Raji (cell line): ENCODE results near the gene FLNB.

Source experiments
- POLR2A ChIP-seq: IDR thresholded peaks from 2 replicates; pipeline ENCODE4 v1.6.1; 2011; ENCODE audit warnings: low read depth, low read length, control low read depth; ENCODE audit not compliant: insufficient read depth

The FLNB gene

DNA sequence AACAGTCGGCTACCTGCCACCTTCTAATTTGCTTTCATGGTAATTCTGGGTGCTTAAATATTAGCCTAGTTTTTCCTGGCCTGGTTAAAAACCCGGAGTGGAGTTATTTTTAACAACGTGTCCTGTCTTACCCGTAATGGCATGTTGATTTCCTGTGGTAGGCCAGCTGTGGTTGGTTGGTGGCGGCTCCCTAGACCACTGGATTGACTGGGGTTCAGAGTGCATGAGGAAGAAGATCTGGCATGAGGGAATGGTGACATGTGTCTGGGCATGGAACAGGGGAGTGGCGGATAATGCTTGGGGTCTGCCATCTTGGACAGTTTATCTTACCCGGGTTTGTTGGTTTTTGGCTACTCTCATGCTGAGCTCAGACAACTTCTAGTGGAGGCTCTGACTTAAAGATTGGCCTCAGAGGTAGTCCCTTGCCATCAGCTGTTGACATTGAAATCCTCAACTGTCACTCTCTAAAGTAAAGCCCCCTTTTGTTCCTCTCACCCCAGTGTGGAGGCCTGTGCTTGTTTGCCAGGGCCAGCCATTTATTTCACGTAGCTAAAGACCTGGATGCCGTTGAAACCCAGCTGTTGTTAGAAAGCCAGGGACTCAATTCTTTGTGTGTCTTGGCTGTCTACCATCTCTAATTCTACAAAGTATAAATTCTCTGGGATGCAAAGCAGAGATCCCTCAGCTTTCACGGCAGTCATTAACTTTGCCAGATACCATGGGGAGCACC is 121.0 kb downstream of the FLNB start:
- no peak for TF ChIP-seq POLR2A

DNA sequence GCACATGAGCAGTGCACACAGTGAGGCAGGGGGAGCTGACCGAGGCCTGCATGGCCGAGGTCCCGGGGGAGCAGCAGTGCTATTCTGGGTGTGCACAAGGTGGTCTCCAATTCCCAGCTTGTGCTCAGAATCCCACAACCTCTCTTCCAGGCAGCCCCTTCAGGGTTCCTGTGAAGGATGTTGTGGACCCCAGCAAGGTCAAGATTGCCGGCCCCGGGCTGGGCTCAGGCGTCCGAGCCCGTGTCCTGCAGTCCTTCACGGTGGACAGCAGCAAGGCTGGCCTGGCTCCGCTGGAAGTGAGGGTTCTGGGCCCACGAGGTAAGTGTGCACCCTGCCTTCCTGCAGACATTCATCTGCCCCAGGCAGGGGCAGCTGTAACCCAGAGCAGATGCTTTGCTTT is 122.4 kb downstream of the FLNB start:
- TF ChIP-seq POLR2A: no peak

DNA sequence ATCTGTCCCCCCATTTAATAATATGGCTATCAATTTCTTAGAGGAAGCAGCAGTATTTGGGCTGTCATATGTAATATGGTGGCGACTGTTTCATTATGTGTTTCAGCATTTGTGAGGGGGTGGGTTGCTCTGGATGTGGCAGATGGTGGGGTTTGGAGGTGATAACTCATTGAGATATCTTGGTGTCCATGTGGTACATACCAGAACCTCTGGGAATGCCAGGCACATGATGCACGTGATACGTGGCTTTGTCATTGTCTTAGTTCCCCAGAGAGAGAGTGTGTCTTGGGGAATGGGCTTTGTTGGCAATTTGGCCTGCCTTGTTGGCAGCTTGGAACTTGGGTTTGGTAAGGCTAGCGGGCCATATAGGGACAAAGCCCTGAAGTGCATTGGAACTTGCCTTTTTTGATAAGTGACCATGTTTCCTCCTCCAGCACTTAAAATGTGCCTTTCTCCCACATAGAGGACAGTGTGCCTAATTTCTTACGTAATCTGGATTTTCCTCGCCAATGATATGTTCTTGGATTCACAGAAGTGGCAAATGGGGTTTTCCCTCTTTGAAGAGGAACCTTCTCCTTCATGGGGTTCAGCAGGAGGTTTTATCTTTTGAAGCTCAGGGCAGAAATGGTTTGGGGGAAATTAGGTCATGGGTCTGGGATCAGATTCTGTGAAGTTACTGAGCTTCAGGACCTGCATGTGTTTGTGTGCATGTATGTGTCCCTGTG is 123.0 kb downstream of the FLNB start:
- TF ChIP-seq POLR2A: no peak

DNA sequence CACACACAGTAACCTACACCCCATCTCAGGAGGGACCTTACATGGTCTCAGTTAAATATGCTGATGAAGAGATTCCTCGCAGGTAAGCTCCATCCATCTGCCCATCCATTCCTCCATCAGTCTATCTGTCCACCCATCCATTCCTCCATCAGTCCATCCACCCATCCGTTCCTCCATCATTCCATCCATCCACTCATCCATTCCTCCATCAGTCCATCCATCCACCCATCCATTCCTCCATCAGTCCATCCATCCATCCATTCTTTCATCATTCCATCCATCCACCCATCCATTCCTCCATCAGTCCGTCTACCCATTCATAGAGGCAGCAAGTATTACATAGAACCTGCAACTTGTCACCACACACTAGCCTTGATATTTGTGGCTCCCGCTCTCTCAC is 124.6 kb downstream of the FLNB start:
- no peak for TF ChIP-seq POLR2A

DNA sequence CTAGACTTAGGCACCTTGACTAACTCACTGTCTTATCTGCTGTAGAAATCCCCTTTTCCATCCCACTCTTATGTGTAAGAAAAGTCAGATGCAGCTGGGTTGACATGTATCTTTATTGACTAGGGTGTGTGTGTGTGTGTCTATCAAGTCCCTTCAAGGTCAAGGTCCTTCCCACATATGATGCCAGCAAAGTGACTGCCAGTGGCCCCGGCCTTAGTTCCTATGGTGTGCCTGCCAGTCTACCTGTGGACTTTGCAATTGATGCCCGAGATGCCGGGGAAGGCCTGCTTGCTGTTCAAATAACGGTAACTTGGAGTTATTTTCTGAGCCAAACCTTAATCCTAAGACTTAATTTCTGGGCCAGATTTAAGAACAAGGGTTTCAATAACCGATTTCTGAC is 126.2 kb downstream of the FLNB start:
- TF ChIP-seq POLR2A: no peak

DNA sequence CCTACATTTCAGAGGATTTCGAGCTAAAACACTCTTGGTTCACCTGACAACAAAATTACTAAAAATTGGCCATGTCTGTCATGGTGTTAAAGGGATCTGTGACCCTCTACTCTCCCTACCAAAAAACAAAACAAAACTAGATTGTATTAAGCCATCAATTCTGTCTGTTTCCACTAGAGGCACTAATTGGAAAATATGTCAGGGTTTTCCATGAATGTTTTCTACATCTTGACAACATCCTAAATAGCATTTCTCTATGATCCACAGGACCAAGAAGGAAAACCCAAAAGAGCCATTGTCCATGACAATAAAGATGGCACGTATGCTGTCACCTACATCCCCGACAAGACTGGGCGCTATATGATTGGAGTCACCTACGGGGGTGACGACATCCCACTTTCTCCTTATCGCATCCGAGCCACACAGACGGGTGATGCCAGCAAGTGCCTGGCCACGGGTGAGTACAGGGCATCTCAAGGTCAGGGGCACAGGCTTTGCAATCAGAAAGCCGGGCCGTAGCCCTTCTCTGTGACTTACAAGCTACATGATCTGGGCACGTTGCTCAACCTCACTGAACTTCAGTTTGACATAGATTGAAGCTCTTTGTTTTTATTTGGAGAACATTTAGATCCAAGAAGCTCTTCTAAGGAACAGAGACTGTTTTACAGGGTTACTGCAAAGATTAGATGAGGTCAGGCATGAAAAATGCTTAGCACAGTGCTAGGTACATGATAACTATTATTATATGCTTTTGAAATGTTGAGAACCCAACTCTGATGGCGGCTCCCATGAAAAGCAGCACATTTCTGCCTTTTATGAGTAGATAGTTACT is 127.7 kb downstream of the FLNB start:
- no peak for TF ChIP-seq POLR2A

DNA sequence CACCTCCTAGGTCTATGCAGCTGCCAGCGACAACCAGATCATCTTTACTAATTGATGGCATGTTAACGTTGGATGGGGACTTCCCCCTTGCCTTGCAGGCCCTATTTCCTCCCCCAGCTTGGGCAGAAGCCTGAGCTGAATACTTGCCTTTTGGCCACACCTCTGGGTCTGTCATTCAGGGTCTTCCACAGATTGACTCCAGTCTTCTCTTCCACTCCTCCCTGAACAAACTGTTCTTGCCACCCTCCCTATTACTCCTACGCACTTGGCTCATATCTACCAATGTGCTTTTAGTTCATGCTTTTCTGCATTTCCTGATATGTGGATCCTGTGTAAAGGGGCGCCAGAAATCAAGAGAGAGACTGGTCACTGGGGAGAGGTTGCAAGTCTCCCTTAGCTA is 129.1 kb downstream of the FLNB start:
- no peak for TF ChIP-seq POLR2A

DNA sequence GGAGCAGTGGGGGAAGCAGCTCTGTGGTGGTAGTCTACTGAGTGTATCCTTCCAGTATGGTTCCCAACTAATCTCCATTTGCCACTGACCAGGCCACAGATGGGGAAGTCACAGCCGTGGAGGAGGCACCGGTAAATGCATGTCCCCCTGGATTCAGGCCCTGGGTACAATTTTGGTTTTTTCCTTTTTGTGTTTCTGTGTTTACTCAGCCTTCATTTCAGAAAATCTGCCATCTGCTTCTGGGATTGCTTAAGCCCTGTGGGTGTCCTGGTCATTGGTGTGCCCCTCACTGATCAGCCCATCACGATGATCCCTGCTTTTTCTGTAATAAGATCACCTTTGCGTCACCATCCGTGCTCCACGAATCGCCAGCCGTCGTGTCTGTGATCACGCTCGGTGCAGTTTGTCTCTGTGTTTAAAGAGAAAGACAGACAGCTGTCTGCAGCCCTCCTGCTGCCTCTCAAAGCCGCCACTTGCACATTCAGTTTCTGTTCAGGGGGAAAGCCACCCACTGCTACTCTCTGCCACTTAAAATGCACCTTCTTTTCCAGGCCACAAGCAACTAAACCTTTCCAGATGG is 133.6 kb downstream of the FLNB start:
- TF ChIP-seq POLR2A: no peak

DNA sequence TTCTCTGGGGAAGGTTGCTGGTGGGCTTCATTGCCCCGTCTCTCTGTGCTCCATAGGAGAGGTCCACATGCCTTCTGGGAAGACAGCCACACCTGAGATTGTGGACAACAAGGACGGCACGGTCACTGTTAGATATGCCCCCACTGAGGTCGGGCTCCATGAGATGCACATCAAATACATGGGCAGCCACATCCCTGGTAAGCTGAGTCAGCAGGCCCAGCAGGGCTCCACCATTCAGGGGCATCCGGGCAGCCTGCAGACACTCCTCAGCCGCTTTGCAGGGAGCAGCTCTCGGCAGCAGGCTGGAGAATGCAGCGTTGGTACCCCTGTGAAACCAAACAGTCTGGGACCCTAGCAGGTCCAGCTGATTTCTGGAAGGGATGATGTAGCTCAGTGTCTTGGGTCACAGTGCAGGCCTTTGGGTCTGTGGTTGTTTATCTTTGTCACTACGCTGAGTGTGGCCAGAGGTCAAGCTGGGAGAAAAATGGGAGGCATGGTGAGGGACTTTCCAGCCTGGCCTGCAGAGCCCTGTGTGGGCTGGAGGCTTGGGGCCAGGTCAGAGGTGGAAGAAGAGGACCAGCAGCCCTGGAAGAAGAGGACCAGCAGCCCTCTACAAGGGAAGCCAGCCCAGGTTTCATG is 135.3 kb downstream of the FLNB start:
- TF ChIP-seq POLR2A: no peak

DNA sequence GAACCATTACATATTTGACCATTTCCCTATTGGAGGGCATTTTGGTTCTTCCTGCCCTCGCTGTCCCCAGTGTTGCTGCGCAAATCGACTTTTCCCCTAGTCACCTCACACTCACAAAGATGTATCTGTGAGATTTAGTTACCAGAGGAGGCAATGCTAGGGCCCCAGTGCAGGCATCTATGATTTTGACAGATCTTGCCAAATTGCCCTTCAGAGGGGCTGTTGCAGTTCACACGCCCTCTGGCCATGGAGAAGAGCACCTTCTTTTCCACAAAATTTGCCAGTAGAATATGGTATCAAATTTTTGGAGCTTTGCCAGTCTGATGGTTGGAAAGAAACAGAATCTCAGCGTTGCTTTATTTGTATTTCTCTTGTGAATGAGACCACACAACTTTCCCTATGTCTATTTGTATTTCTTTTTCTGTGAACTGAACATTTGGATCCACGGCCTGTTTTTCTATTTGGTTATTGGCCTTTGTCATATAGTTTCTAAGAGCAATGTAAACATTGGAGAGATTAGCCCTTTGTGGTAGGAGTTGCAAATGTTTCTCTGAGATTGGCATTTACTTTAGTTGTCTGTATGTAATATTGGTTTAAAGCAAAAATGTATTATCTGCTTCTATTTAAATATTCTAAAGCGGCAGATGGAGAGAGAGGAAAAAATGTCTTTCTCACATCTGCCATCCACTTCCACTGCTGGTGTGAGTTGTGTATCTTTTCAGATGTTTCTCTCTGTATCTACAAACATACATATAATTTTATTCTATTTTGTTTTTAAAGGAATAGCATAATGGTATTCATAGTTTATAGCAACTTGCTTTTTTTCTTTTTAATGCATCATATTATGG is 136.5 kb downstream of the FLNB start:
- TF ChIP-seq POLR2A: no peak

DNA sequence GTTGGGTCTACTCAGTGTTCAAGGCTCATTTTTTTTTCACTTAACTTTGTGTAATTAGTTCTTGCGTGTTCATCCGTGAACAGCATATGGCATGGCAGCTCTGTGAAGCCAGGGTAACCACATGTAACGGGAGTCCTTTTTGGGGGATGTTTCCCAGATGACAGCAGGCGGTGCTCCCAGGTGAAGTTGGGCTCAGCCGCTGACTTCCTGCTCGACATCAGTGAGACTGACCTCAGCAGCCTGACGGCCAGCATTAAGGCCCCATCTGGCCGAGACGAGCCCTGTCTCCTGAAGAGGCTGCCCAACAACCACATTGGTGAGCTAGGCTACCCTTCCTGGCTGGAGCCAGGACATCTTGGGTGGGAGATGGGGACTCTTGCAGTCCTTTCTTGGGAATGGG is 139.8 kb downstream of the FLNB start:
- no peak for TF ChIP-seq POLR2A

DNA sequence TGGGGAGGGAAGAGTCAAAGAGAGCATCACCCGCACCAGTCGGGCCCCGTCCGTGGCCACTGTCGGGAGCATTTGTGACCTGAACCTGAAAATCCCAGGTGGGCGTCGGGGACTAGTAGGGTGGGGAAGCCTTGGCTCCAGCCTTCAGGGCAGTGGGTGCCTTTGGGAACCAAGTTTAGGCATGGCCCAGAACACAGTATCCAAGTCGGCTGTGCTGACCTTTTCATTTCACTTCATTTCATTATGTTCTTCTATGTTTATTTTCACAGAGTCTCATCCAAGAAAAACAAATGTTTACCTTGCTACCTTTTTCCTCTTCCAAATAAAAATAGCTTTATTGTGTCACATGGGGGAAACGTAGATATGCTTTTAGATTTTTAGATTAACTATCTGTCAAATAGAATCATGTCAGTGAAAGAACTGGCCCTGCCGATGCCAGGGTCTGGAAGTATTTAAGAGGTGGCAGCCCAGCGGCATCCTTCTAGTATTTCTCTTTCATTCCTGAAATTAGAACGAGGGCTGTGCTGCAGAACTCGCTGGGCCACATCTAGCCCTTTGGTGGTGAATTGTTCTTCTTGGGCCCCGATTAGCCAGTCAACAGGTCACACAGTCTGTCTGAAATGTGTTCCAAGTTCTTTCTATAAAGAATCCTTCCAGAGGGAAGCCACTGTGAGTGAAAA is 142.0 kb downstream of the FLNB start:
- TF ChIP-seq POLR2A: no peak

DNA sequence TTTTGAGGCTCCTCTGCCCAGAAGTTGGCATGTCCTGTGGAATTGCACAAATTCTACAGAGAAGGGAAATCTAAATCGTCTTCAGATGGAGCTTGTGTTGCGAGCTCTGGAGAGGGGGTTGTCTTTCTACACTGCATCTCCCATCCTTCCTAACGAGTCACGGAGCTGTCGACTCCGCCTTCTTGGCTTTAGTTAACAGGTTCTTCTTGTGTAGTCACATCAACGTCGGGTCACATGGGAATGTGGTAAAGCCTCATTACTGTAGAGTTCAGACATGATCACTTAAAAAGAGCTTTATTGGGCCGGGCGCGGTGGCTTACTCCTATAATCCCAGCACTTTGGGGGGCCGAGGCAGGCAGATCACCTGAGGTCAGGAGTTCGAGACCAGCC is 142.6 kb downstream of the FLNB start:
- no peak for TF ChIP-seq POLR2A

DNA sequence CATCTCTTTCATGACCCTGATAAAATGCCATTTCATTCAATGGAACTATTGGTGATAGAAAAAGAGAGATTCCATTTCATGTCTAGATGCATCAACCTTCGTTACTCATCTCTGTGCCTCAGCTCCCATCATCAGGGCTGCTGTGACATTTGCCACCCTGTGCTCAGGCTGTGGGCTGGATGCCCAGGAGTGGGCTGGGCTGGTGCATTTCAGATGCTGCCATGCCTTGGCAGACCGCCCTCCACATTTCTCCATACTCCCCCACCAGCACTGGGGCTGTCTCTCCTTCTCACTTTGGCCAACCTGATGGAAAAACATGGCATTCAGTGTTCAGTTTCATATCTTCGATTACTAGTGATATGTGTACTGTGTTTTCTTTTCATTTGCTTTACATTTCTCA is 143.4 kb downstream of the FLNB start:
- TF ChIP-seq POLR2A: no peak
